SH-SY5Y (cell line): ENCODE results near the gene VNN1.

Source experiments
- GATA2 ChIP-seq: IDR thresholded peaks from 2 replicates; pipeline ENCODE4 v1.6.1; 2011; ENCODE audit warnings: mild to moderate bottlenecking, low read depth, low read length
- GATA3 ChIP-seq: IDR thresholded peaks from 2 replicates; pipeline ENCODE4 v1.6.1; 2011; ENCODE audit warnings: low read depth, mild to moderate bottlenecking, low read length, moderate library complexity

DNA sequence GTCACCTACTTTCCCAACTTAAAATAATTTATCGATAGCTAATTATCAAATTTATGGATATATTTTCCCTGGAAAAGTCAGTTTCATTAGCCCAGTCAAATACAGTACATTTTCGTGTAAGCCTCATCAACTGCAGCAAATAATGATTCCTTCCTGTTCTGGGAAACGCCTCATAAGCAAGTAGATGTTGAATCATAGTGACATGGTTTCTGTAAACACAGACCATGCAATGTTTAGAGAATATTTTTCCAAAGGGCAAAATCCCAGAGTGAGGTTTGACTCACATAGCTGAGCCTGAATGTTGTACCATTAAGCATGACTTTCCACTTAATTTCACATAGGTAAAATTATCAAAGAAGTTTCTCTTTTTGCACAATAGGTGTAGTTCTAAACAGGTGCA lies 16.7 kb upstream of the VNN1 start:
- TF ChIP-seq GATA3 (no peak), GATA2 (no peak)
